Measurements from ENCODE around the gene LIMS1. TPM values are rescaled to one million over a fixed set of nuclear protein-coding genes. Genes with fewer than 3 reads are reported as not detected.

Gene LIMS1
- total RNA-seq, 4 donors from 2014 or later, result 55.5 to 87.2 (median 68.7) TPM

GRCh38 chr2:108536911-108537310 lies 2.6 kb downstream of the LIMS1 start:
- DNase-seq (ENCODE audit: low spot score in 2 of 2), result no peak
- Histone ChIP-seq H3K9me3 (no peaks in the 10 kb centered on the region), H3K27me3 (no peaks in the 10 kb centered on the region), H3K4me1 (peaks cover 46% of the 10 kb centered on the region), H3K27ac (no peak overlapping the region), H3K4me3 (no peak overlapping the region), H3K36me3 (no peaks in the 10 kb centered on the region)
- 98% methylated on average over 5 of the region's 5 CpGs for WGBS
- TF ChIP-seq POLR2A (IDR thresholded peaks at IDR 0.05) (no peak), POLR2AphosphoS5 (IDR thresholded peaks at IDR 0.05) (no peak), EP300 (IDR thresholded peaks at IDR 0.05) (no peak)
- TF ChIP-seq, protein P1, sequence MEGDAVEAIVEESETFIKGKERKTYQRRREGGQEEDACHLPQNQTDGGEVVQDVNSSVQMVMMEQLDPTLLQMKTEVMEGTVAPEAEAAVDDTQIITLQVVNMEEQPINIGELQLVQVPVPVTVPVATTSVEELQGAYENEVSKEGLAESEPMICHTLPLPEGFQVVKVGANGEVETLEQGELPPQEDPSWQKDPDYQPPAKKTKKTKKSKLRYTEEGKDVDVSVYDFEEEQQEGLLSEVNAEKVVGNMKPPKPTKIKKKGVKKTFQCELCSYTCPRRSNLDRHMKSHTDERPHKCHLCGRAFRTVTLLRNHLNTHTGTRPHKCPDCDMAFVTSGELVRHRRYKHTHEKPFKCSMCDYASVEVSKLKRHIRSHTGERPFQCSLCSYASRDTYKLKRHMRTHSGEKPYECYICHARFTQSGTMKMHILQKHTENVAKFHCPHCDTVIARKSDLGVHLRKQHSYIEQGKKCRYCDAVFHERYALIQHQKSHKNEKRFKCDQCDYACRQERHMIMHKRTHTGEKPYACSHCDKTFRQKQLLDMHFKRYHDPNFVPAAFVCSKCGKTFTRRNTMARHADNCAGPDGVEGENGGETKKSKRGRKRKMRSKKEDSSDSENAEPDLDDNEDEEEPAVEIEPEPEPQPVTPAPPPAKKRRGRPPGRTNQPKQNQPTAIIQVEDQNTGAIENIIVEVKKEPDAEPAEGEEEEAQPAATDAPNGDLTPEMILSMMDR (IDR thresholded peaks at IDR 0.05), result no peak

- DNase-seq (ENCODE audit: low spot score in 2 of 2), result no peak
- Histone ChIP-seq H3K27me3 (no peaks in the 10 kb centered on the region), H3K4me3 (no peak overlapping the region), H3K36me3 (no peaks in the 10 kb centered on the region), H3K9me3 (no peaks in the 10 kb centered on the region), H3K27ac (no peak overlapping the region), H3K4me1 (peaks cover 53% of the 10 kb centered on the region)
- WGBS, result 55% methylated on average over 5 of the region's 5 CpGs
- no peak for TF ChIP-seq EP300 (IDR thresholded peaks at IDR 0.05)
Observed at GRCh38 chr2:108538000-108538625, 3.8 kb downstream of the LIMS1 start.

- H3K27ac ChIP-seq, result no peak overlapping the region
- no peaks in the 10 kb centered on the region for H3K9me3 ChIP-seq
Observed at GRCh38 chr2:108541451-108541850, 7.2 kb downstream of the LIMS1 start.

DNA sequence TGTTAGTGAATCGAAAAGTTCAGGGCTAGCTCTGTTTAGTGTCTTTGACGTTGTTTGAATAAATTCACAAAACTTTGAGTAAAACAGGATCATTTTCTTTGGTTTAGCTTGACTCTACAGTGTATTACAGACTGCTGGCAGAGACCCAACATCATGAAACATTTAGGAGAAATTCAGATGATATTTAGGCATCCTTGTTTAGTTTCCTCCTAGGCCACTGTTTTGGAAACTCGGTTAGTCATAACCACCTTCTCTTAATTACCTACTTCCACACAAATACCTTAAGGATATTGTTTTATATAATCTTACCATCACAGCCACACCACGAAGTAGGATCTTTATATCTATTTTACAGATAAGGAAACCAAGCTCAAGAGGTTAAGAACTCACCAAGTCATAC lies 7.8 kb downstream of the LIMS1 start:
- H3K4me1 ChIP-seq, result peaks cover 35% of the 10 kb centered on the region
- WGBS, result 49% methylated on average over 4 of the region's 4 CpGs
- no peak for DNase-seq (ENCODE audit: low spot score in 2 of 2)
- no peaks in the 10 kb centered on the region for H3K27me3 ChIP-seq
- no peaks in the 10 kb centered on the region for H3K36me3 ChIP-seq
- H3K27ac ChIP-seq, result no peak overlapping the region
- H3K9me3 ChIP-seq, result no peaks in the 10 kb centered on the region
- no peak overlapping the region for H3K4me3 ChIP-seq
- TF ChIP-seq POLR2A (IDR thresholded peaks at IDR 0.05), result no peak
- no peak for TF ChIP-seq POLR2AphosphoS5 (IDR thresholded peaks at IDR 0.05)
- TF ChIP-seq EP300 (IDR thresholded peaks at IDR 0.05), result no peak
- TF ChIP-seq, protein P1 (IDR thresholded peaks at IDR 0.05), result no peak

More at GRCh38 chr2:108541451-108541850, 7.2 kb downstream of the LIMS1 start:
- Histone ChIP-seq H3K4me3 (no peak overlapping the region), H3K4me1 (peaks cover 40% of the 10 kb centered on the region), H3K36me3 (no peaks in the 10 kb centered on the region), H3K27me3 (no peaks in the 10 kb centered on the region)
- TF ChIP-seq EP300 (IDR thresholded peaks at IDR 0.05) (no peak), POLR2A (IDR thresholded peaks at IDR 0.05) (no peak), POLR2AphosphoS5 (IDR thresholded peaks at IDR 0.05) (no peak)
- TF ChIP-seq, protein P1 (IDR thresholded peaks at IDR 0.05), result no peak
- 69% methylated on average over 4 of the region's 4 CpGs for WGBS
- no peak for DNase-seq (ENCODE audit: low spot score in 2 of 2)

DNA sequence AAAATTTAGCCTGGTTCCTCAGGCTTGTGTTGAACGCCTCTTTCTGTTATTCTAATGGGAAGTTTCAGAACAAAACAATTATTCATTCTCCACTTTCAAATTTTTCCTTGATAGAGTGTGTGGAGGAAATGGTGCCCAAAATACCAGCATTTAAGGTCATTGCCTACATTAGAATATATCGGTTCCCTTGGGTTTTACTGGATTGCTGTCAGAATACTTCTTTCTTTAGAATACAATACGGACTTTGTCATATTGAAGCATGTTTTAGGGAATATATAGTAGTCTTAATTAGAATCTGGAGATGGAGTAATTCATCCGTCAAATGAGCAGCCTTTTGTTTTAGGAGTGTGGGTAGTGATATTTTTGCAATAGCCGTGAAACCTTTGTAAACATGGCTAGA lies 13.3 kb downstream of the LIMS1 start:
- TF ChIP-seq POLR2A (IDR thresholded peaks at IDR 0.05) (no peak), EP300 (IDR thresholded peaks at IDR 0.05) (no peak), POLR2AphosphoS5 (IDR thresholded peaks at IDR 0.05) (no peak)
- TF ChIP-seq, protein P1 (IDR thresholded peaks at IDR 0.05), result no peak
- DNase-seq (ENCODE audit: low spot score in 2 of 2), result no peak
- H3K36me3 ChIP-seq, result no peaks in the 10 kb centered on the region
- no peak overlapping the region for H3K27ac ChIP-seq
- H3K4me3 ChIP-seq, result no peak overlapping the region
- no peaks in the 10 kb centered on the region for H3K9me3 ChIP-seq
- peaks cover under 1% of the 10 kb centered on the region for H3K4me1 ChIP-seq
- no peaks in the 10 kb centered on the region for H3K27me3 ChIP-seq
- WGBS, result 78% methylated on average over 5 of the region's 5 CpGs
